NCI-H82 treated with DMSO at 0.1 percent for 48 hours (cell line): Measurements from ENCODE around the gene CSRNP3.

ENCODE experiments used
- DNase-seq: peaks from one replicate; lab custom pipeline; 2025; ENCODE audit not compliant: unreplicated experiment; lab: John Stamatoyannopoulos, UW

Gene CSRNP3

DNA sequence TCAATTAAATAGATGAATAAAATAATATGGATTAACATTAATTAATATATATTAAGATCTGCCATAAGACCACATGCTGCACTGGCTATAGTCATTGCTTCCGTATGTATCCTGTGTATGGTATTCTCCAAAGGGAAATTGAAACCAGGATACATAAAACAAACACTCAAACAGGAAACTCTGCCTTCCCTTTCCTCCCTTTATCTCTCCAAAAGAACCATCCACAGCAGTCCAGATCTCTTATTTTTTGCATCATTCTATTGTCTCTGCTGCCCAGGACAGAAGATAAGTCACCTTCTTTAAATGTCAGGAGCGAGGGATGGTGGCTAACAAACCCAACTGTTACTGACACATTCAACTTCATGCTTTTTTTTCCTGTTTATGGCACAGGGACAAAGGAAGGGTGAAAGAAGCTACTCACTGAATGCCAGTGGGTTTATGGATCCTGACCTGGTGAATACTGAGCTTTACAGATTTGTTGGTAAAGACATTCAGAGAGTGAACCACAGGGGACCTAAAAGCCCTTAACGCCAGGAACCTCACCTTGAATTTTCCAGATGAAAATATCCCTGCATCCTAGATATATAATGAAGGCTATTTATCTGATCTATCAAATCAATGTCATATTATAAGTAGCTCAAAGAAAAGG is 67.5 kb downstream of the CSRNP3 start:
- no peak for DNase-seq

DNA sequence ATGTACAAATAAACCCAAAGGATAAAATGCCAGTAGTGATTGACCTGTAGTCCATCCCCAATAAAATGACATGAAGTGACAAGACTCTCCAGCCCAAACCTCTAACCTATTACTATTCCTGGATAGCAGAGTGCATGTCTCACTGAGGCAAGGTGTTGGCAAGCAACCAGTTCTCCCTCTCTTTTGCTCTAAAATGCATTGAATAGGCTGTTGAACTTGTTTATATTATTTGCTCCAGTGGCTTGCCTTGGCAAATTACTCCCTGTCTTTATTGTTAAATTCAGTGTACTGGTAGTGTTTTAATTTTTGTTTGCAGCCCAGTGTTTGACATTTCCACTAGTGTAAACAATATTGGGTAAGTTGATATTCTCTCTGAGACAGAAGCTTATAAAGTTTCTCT is 70.5 kb downstream of the CSRNP3 start:
- no peak for DNase-seq

DNA sequence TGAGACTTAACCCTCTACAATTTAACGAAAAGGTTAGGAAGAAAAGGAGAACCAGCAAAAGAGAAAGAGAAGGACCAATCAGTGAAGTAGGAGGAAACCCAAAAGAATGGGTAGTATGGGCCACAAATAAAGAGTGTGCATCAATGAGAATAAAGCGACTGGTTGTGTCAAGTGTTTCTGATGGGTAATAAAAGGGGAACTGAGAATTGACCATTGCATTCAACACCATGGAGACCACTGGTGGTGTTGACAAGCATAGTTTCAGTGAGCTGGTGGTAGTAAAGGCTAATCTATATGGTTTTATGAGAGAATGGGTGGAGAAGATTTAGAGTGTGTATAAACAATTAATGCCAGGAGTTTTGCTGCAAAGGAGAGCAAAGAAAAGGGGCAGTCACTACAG is 75.4 kb downstream of the CSRNP3 start:
- no peak for DNase-seq

- no peak for DNase-seq
Observed at GRCh38 chr2:165547900-165548299, 78.4 kb downstream of the CSRNP3 start.

DNA sequence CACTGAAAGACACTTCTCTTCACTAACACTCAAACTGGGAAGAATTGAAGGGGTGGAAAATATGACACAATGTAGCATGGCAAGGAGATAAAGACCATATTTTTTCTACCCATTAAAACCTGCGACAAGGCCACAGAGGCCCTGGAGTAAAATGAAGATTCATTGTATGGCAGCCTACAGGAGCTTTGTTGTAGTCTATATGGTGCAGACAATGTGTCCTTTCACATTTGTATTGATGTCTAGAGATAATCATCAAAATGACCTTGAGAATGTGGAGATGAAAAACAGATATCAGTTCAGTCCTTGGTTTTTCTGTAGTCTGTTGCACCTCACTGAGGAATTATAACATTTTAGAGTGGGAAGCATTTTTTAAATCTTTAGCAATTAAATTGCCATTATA is 80.1 kb downstream of the CSRNP3 start:
- no peak for DNase-seq

DNA sequence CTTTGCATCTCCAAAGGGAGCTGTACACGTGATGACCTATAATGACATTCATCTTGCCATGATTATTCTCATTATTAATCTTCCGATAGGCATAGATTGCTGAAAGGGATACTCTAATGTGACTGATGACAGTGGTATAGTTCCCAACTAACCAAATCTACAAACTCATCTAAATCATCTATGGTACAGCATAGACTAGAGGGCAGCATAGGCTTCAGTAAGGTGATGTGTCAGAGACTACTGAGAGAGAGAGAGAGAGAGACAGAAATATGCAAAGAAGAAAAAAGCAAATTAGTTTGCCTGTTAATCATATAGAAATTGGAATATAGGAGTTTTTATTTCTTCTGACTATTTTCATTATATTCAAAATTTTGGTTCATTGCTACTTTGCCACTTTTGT is 89.3 kb downstream of the CSRNP3 start:
- no peak for DNase-seq

- no peak for DNase-seq
Observed at GRCh38 chr2:165560377-165560988, 91.0 kb downstream of the CSRNP3 start.

DNA sequence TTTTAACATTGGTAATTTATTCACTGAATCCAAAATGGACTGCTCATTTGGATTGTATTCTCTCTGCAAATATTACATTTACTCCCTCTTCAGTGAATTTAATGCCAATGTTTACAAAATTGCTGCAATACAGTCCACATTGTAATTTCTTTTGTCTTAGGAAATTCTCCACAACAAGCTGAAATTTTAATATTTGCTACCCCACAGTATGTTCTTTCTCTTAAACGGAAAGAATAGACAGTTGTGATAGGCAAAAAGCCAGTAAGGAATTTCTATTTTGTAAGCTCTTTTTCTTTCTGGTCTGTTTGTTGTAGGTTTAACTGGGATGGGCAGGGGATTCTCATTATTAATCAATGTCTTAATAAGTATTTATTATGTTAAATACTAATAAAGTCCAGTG is 92.0 kb downstream of the CSRNP3 start:
- DNase-seq, result no peak

- DNase-seq, result no peak
Observed at GRCh38 chr2:165562233-165562632, 92.7 kb downstream of the CSRNP3 start.

GRCh38 chr2:165563468-165564225 is 94.1 kb downstream of the CSRNP3 start:
- peak; percentile 15 for DNase-seq

DNA sequence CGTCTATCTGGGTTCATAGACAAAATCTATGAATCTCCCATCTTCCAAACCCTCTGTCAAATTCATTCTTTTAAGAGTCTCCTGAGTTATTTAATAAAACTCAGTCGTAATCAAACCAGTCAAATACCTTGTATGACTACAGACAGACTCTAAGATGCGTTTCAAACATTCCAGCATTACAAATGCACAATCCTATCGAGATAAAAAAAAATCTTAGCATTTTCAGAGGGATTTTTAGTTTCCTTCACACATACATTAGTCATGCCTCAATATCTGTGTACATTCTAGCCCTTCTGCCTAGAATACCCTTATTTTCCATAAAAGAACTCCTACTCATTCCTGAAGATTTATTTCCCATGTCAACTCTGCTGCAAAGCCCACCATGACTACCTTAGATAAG is 96.5 kb downstream of the CSRNP3 start:
- no peak for DNase-seq

DNA sequence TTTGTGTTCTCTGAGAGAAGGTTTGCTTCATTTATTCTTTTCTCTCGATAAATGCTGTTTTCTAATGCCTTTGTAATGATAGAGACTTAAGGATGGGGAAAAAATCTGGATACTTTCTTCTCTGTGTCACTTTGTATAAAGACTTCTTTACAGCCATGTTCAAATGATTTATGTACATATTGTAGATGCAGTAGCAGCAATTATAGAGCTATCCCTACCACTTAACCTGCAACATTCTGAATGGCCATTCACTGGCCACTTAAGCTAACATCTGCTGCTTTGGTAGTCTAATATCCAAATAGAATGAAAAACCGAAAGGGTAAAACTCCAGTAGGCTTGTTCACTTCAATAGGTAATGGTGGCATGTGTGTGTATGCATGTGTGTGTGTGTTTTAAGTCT is 97.8 kb downstream of the CSRNP3 start:
- DNase-seq, result no peak

DNA sequence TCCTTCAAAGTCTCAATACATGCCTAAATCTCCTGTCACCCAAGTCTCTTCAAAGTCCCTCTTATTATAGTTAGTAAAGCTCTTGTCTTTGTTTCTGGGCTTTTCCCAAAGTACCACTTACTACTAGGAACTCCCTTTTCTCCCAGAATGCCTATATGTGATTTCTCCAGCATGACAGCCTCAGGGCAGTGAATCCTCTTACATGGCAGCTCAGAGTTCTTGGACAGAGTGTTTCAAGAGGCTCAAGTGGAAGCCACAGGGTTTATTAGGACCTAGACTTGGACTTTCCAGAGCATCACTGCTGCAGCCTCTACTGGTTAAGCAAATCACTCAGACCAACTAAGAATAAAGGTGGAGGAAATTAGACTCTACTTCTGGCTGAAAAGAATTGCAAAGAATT is 98.9 kb downstream of the CSRNP3 start:
- DNase-seq, result no peak

GRCh38 chr2:165571477-165571876 is 102.0 kb downstream of the CSRNP3 start:
- no peak for DNase-seq

DNA sequence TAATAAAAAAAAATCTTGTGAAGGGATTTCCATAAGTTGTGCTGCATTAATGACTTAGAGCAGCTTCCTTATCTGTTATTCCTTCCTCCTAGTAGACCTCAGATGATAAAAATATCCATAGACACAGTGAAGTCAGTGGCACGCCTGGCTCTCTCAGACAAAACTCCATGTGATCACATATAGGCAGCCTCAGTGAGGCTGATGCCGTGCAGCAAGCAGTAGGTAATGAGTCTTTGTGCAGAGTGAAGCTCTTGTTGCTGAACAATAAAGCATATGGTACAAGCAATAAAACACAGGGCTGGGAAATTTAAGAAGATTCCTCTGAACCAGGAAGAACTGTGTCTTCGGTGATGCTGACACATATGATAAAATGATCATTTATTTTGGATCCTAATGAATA is 102.7 kb downstream of the CSRNP3 start:
- DNase-seq, result peak; percentile 87

DNA sequence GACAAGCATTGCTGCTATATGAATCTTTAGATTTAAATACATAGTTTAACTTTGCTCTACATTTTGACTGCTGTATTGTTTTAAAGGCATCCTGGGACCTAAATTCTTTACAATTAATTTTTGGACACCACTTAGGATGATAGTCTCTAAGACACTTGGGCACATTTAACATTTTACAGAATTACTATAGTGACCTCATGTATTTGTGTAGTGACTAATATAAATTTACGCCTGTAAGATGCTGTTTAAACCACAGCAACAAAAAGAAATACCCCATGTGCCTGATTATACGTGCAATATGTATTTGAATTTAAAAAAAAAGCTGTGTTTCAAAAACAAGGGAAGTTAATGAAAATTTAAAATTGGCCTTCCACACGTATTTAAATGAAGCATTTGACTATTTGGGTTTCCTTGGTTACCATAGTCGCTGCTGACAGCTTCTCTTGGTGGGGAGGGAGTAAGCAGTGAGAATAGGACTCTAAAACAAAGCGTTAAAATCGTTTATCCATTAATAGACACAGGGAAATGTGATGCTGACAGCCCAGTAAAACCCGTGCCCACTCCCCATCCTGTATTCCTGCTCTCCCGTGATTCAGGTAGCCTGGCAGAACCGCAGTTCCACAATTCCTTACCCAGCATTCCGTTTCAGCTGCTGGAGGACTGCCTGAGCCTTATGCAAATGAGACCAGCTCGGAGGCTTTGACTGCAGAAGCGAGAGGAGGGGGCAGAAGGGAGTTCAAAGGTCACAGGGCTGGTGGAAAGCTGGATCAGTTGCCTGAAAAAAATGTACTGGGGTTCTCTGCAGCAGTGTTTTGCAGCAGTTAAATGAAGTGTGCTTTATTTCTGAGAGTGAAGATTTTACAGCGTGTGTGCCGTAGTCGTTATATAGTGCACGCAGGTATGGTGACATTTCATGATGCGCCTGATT is 104.3 kb downstream of the CSRNP3 start:
- peak; percentile 86 for DNase-seq

- no peak for DNase-seq
Observed at GRCh38 chr2:165575044-165575615, 105.6 kb downstream of the CSRNP3 start.

DNA sequence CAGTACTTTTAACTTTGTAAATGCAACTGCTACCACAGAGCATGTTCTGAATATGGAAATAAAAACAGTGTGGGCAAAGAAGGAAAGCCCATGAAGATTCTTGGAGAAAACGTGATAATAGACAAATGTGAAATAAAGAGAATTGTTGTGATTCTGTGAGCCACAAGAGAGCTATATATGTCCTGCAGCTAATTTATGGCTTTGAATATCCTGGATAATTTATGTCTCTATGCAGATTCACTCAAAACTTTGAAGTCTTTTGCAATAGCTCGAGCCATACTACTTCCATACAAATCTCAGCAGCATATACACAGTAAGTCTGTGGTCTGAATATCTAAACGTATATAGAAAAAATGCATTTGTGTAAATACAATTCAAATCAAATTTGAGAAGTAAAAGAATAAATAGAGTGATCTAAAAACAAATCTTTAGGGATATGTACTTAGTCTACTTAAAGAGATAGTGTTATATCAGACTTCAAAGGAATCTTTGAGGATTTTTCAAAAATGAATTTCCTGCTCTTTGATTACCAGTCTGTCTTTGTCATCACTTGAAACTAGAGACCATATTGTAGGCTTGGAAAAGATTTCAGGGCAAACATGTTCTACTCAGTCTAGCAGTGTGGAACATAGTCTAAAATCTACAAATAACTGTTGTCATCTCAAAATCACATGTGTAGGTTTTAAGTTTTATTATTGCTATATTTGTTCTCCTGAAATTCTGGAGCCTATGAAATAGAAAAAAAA is 107.1 kb downstream of the CSRNP3 start:
- DNase-seq, result no peak

GRCh38 chr2:165582409-165582808 is 112.9 kb downstream of the CSRNP3 start:
- DNase-seq, result no peak

- DNase-seq, result no peak
Observed at GRCh38 chr2:165582863-165583506, 113.5 kb downstream of the CSRNP3 start.
